GM23338 (cell line): Measurements from ENCODE around the gene SEC14L3. TPM values are rescaled to one million over a fixed set of nuclear protein-coding genes. Genes with fewer than 3 reads are reported as not detected.

Experiments used
- ATAC-seq: fragments of 200-7000 bp; cut with Tn5 transposase; 3 replicates; pipeline ENCODE4 v1.9.1; 2020
- DNase-seq: peaks from one replicate; pipeline ENCODE4 v3.0.0-alpha.2; 2015; ENCODE audit warnings: low spot score
- H2AFZ ChIP-seq: fragments of 200-600 bp; sonication (generic); 2 replicates; pipeline ENCODE4 v1.8.0; 2016; ENCODE audit warnings: antibody characterized with exemption, mild to moderate bottlenecking, moderate library complexity
- H3F3A ChIP-seq: fragments of 200-600 bp; sonication (generic); replicated peaks from 2 replicates; pipeline ENCODE4 v1.8.0; 2017; ENCODE audit warnings: antibody characterized with exemption, mixed run types, low read depth
- H3K27ac ChIP-seq: fragments of 200-600 bp; sonication (generic); 2 replicates; pipeline ENCODE4 v1.6.1; 2016; ENCODE audit warnings: low read depth
- H3K27me3 ChIP-seq: fragments of 200-600 bp; sonication (generic); 2 replicates; pipeline ENCODE4 v1.8.0; 2016; ENCODE audit warnings: mild to moderate bottlenecking, mixed run types, moderate library complexity; ENCODE audit not compliant: insufficient read depth
- H3K36me3 ChIP-seq: fragments of 200-600 bp; sonication (generic); 2 replicates; pipeline ENCODE4 v1.8.0; 2016; ENCODE audit warnings: mild to moderate bottlenecking; ENCODE audit not compliant: insufficient read depth
- H3K4me1 ChIP-seq: fragments of 200-600 bp; sonication (generic); 2 replicates; pipeline ENCODE4 v1.8.0; 2016; ENCODE audit warnings: mild to moderate bottlenecking, moderate library complexity; ENCODE audit not compliant: insufficient read depth
- H3K4me2 ChIP-seq: fragments of 200-600 bp; sonication (generic); 2 replicates; pipeline ENCODE4 v1.7.1; 2017; ENCODE audit warnings: mixed run types
- H3K4me3 ChIP-seq: fragments of 200-600 bp; sonication (generic); 2 replicates; pipeline ENCODE4 v1.6.1; 2016; ENCODE audit warnings: mixed run types
- H3K79me2 ChIP-seq: fragments of 200-600 bp; sonication (generic); replicated peaks from 2 replicates; pipeline ENCODE4 v1.8.0; 2017; ENCODE audit warnings: mild to moderate bottlenecking; ENCODE audit not compliant: insufficient read depth
- H3K9me2 ChIP-seq: fragments of 200-600 bp; sonication (generic); 2 replicates; pipeline ENCODE4 v1.8.0; 2017; ENCODE audit not compliant: insufficient read depth
- H4K20me1 ChIP-seq: fragments of 200-600 bp; sonication (generic); replicated peaks from 2 replicates; pipeline ENCODE4 v1.8.0; 2017; ENCODE audit warnings: mild to moderate bottlenecking; ENCODE audit not compliant: insufficient read depth
- H3K27ac Mint-ChIP-seq: 2 replicates; pipeline ENCODE4 v1.8.0; 2020; ENCODE audit warnings: inconsistent platforms, mild to moderate bottlenecking, moderate library complexity, mixed read lengths
- H3K27me3 Mint-ChIP-seq: 3 replicates; pipeline ENCODE4 v1.8.0; 2022; ENCODE audit warnings: low read depth, mild to moderate bottlenecking, moderate library complexity, mixed read lengths, inconsistent platforms; ENCODE audit not compliant: insufficient read depth, poor library complexity
- H3K36me3 Mint-ChIP-seq: 3 replicates; pipeline ENCODE4 v1.8.0; 2021; ENCODE audit warnings: low read depth, mild to moderate bottlenecking, inconsistent platforms, moderate library complexity, mixed read lengths
- H3K4me1 Mint-ChIP-seq: 3 replicates; pipeline ENCODE4 v1.8.0; 2020; ENCODE audit warnings: mild to moderate bottlenecking, inconsistent platforms, mixed read lengths
- H3K4me3 Mint-ChIP-seq: 3 replicates; pipeline ENCODE4 v1.8.0; 2021; ENCODE audit warnings: moderate library complexity, mild to moderate bottlenecking, inconsistent platforms, mixed read lengths
- H3K9me3 Mint-ChIP-seq: 3 replicates; pipeline ENCODE4 v1.8.0; 2020; ENCODE audit warnings: moderate library complexity, mild to moderate bottlenecking, inconsistent platforms, mixed read lengths
- CREB1 ChIP-seq: fragments of 250-450 bp; sonication (Bioruptor Pico); IDR thresholded peaks from 2 replicates; pipeline ENCODE4 v1.5.0; 2020; ENCODE audit warnings: low read depth, mild to moderate bottlenecking, moderate library complexity
- CTCF ChIP-seq, 2 experiments: fragments of 200-600 bp in 1 of 2; sonication (generic) in 1 of 2; conservative IDR thresholded peaks; 2 replicates each; pipeline versions ENCODE4 v1.5.1 to v1.6.1; 2016 to 2017; ENCODE audit warnings: antibody characterized with exemption in 2 of 2, low read depth in 2 of 2, mild to moderate bottlenecking in 2 of 2, moderate library complexity in 1 of 2
- EZH2 ChIP-seq: fragments of 200-600 bp; sonication (generic); IDR thresholded peaks from one replicate; pipeline ENCODE4 v1.8.0; 2017; ENCODE audit warnings: antibody characterized with exemption, mild to moderate bottlenecking, low read depth; ENCODE audit not compliant: unreplicated experiment
- EZH2phosphoT487 ChIP-seq: fragments of 200-600 bp; sonication (generic); IDR thresholded peaks from one replicate; pipeline ENCODE4 v1.8.1; 2018; ENCODE audit warnings: antibody characterized with exemption; ENCODE audit not compliant: unreplicated experiment
- JUNB ChIP-seq: IDR thresholded peaks from one replicate; pipeline ENCODE4 v1.6.1; 2016; ENCODE audit warnings: antibody characterized with exemption; ENCODE audit not compliant: unreplicated experiment
- NANOG ChIP-seq: IDR thresholded peaks from 2 replicates; pipeline ENCODE4 v1.6.1; 2016; ENCODE audit warnings: antibody characterized with exemption, borderline replicate concordance
- POLR2AphosphoS5 ChIP-seq: IDR thresholded peaks from 2 replicates; pipeline ENCODE4 v1.6.1; 2016; ENCODE audit warnings: antibody characterized with exemption, low read depth
- REST ChIP-seq: IDR thresholded peaks from one replicate; pipeline ENCODE4 v1.6.1; 2018; ENCODE audit warnings: antibody characterized with exemption; ENCODE audit not compliant: unreplicated experiment
- STAT1 ChIP-seq: IDR thresholded peaks from one replicate; pipeline ENCODE4 v1.6.1; 2016; ENCODE audit warnings: antibody characterized with exemption; ENCODE audit not compliant: unreplicated experiment
- ZNF114 ChIP-seq: fragments of 250-450 bp; sonication (Bioruptor Pico); IDR thresholded peaks from 2 replicates; pipeline ENCODE4 v1.5.0; 2020; ENCODE audit warnings: mild to moderate bottlenecking, moderate library complexity
- ZNF331 ChIP-seq: fragments of 250-450 bp; sonication (Bioruptor Pico); IDR thresholded peaks from 2 replicates; pipeline ENCODE4 v1.5.0; 2020; ENCODE audit warnings: low read depth, mild to moderate bottlenecking, moderate library complexity
- ZNF462 ChIP-seq: fragments of 250-450 bp; sonication (Bioruptor Pico); IDR thresholded peaks from 2 replicates; pipeline ENCODE4 v1.5.0; 2020; ENCODE audit warnings: mild to moderate bottlenecking, moderate library complexity
- polyA plus RNA-seq: library from polyadenylated mRNA; unstranded; fragments of >200 nt; fragmentation: Nextera tagmentation; extraction: Ambion mirVana; gene quantifications from 2 replicates; pipeline ENCODE4 v1.2.1, GENCODE V29; 2016
- total RNA-seq: library from RNA; depleted of rRNA; stranded (reverse); fragments of >200 nt; shearing (Covaris generic); gene quantifications from 2 replicates; pipeline ENCODE4 v1.2.3, GENCODE V29; 2014
- TF ChIP-seq, protein P1 (sequence below): IDR thresholded peaks from 2 replicates; pipeline ENCODE4 v1.6.1; 2016; ENCODE audit warnings: antibody characterized with exemption

SEC14L3 gene
- total and polyA plus RNA-seq, 2 experiments from 2014 or later, result not detected

- Histone ChIP-seq H3K27ac (no peak overlapping the region), H4K20me1 (no peaks in the 10 kb centered on the region), H3K36me3 (no peaks in the 10 kb centered on the region), H3K4me2 (no peak overlapping the region), H3K9me2 (no peaks in the 10 kb centered on the region), H3K4me3 (no peak overlapping the region), H3F3A (no peaks in the 10 kb centered on the region), H3K4me1 (no peaks in the 10 kb centered on the region), H3K27me3 (0 out of 2 replicates have a peak, but pooled peaks cover 6% of the 10 kb centered on the region), H3K79me2 (no peaks in the 10 kb centered on the region), H2AFZ (no peak overlapping the region)
- Mint-ChIP-seq H3K9me3 (peaks cover 6% of the 10 kb centered on the region; the same call in 1 of the 3 replicates), H3K27me3 (peaks cover 9% of the 10 kb centered on the region), H3K36me3 (no peaks in the 10 kb centered on the region), H3K27ac (no peak overlapping the region), H3K4me1 (no peaks in the 10 kb centered on the region), H3K4me3 (no peak overlapping the region)
- TF ChIP-seq, protein P1, sequence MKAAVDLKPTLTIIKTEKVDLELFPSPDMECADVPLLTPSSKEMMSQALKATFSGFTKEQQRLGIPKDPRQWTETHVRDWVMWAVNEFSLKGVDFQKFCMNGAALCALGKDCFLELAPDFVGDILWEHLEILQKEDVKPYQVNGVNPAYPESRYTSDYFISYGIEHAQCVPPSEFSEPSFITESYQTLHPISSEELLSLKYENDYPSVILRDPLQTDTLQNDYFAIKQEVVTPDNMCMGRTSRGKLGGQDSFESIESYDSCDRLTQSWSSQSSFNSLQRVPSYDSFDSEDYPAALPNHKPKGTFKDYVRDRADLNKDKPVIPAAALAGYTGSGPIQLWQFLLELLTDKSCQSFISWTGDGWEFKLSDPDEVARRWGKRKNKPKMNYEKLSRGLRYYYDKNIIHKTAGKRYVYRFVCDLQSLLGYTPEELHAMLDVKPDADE, result no peak
- TF ChIP-seq EZH2 (no peak), REST (no peak), ZNF114 (no peak), STAT1 (no peak), JUNB (no peak), ZNF462 (CRISPR knock-in tag) (no peak), POLR2AphosphoS5 (no peak), CREB1 (CRISPR knock-in tag) (no peak), ZNF331 (CRISPR knock-in tag) (no peak), NANOG (no peak), CTCF (conservative IDR thresholded peaks at IDR 0.05; ENCODE audit: low read depth in 2 of 2) (no peak), EZH2phosphoT487 (no peak)
- no peak for ATAC-seq
- DNase-seq, result no peak
These were observed 35.9 kb upstream of the SEC14L3 start for GRCh38 chr22:30507670-30508069.
